Esophagus squamous epithelium (tissue), 4 donors: ENCODE measurements around the gene MAPK12.

ENCODE experiments used
- CTCF ChIP-seq, 6 experiments: fragments of 450-650 bp in 4 of 6; fragments of 200-600 bp in 2 of 6; sonication (generic) in 2 of 6; IDR thresholded peaks; one replicate each; pipeline ENCODE4 v1.5.1; 2016 to 2019; ENCODE audit warnings: antibody characterized with exemption in 6 of 6, mild to moderate bottlenecking in 4 of 6, moderate library complexity in 4 of 6
- POLR2A ChIP-seq, 4 donors: fragments of 450-650 bp; IDR thresholded peaks; one replicate each; pipeline ENCODE4 v1.6.1; 2017; ENCODE audit warnings: antibody characterized with exemption in 4 of 4, mild to moderate bottlenecking in 4 of 4, moderate library complexity in 3 of 4

GRCh38 chr22:50217543-50218152 is 43.8 kb downstream of the MAPK12 start:
- no peak for TF ChIP-seq CTCF (IDR thresholded peaks at IDR 0.05)
- TF ChIP-seq POLR2A (IDR thresholded peaks at IDR 0.05): no peak
